Measurements from ENCODE around the gene SRPK2. TPM values are rescaled to one million over a fixed set of nuclear protein-coding genes. Genes with fewer than 3 reads are reported as not detected.

The SRPK2 gene
- total RNA-seq, 4 donors from 2014 or later = 37.1 to 48.1 (median 46.3) TPM

DNA sequence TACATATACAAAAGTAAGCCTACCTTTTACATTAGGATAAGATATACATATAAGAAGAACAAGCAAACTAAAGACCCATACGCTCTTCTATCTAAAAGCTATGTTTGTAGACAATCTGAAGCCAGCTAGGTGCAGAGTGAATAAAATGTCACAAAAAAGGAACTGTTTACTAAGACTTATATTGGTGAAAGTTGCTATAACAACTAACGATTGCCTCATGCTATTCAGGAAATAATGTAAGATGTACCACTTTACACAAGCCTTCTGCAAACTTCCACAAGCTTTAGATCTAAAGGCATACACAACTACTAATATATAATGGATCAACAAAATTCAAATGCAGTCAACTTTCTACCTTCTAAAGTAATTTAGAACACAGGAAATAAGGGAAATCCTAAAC is 175.1 kb downstream of the SRPK2 start:
- Histone ChIP-seq H3K4me1 (peaks cover 15 to 31% of the 10 kb centered on the region in 2 donors), H3K4me3 (replicated peaks in 1 of 3) (no peak overlapping the region), H3K9me3 (no peaks in the 10 kb centered on the region), H3K27ac (no peak overlapping the region), H3K36me3 (no peaks in the 10 kb centered on the region), H3K27me3 (no peaks in the 10 kb centered on the region)
- WGBS, 2 donors = 73 to 78% methylated on average over 2 of the region's 2 CpGs
- DNase-seq = no peak
- TF ChIP-seq POLR2A (IDR thresholded peaks at IDR 0.05) = no peak
- TF ChIP-seq CTCF (IDR thresholded peaks at IDR 0.05) = no peak
- intact Hi-C loops (cut with DNase I) = no loop called here

DNA sequence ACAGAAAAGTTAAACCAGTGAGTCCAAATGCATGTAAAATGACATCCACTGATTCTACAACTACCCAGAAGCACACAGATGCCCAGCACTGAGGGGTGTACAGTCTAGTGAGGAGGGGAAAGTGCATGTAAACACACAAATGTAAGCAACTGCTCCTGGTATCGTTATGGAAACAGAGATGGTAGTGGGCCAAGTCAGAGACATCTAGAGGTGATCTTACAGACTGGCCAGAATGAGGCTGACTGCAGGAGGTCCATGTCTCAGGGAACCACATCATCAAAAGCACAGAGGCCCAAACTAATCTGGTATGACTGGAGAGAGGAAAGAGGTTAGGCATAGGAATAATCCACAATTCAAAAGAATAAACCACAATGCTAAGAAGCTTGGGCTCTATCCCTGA is 176.5 kb downstream of the SRPK2 start:
- 78 to 81% methylated on average over 1 of the region's 1 CpG for WGBS, 2 donors
- intact Hi-C loops (cut with DNase I) = no loop called here

GRCh38 chr7:105210721-105211205 is 178.0 kb downstream of the SRPK2 start:
- Histone ChIP-seq H3K27ac (peak overlapping the region; percentile 16 to 47 (median 41)), H3K27me3 (no peaks in the 10 kb centered on the region), H3K36me3 (no peaks in the 10 kb centered on the region), H3K9me3 (no peaks in the 10 kb centered on the region), H3K4me1 (peaks cover 15 to 24% of the 10 kb centered on the region in 2 donors), H3K4me3 (replicated peaks in 1 of 3) (peak overlapping the region in 1 of 3 donors; percentile 2)
- intact Hi-C loops (cut with DNase I) = no loop called here
- DNase-seq = peak; percentile 83 to 86
- TF ChIP-seq POLR2A (IDR thresholded peaks at IDR 0.05) = no peak
- peak in 1 of 6 experiments; percentile 32 for TF ChIP-seq CTCF (IDR thresholded peaks at IDR 0.05)
- 27 to 31% methylated on average over 5 of the region's 5 CpGs for WGBS, 2 donors

More for the DNA sequence above, 176.5 kb downstream of the SRPK2 start:
- Histone ChIP-seq H3K4me1 (peaks cover 15 to 24% of the 10 kb centered on the region in 2 donors), H3K4me3 (replicated peaks in 1 of 3) (no peak overlapping the region), H3K9me3 (no peaks in the 10 kb centered on the region), H3K27me3 (no peaks in the 10 kb centered on the region), H3K36me3 (no peaks in the 10 kb centered on the region), H3K27ac (no peak overlapping the region)
- DNase-seq = no peak
- TF ChIP-seq POLR2A (IDR thresholded peaks at IDR 0.05) = no peak
- no peak for TF ChIP-seq CTCF (IDR thresholded peaks at IDR 0.05)

DNA sequence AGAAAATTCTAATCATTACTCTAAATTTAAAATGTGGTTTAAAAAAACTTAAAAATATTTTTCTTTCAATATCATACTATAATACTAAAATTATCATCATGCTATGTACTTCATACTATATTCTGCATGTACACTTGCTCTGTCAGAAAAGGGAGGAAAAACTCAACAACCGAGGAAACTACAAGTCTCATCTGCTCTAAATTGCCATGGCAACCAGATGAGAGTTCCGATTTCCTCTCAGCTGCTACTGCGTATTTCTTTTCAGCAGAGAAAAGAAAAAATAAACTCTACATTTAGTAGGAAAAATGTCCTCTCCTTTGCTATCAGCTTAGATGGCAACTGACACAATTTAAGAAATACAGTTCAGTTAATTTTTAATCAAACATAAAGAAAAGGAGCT is 178.9 kb downstream of the SRPK2 start:
- TF ChIP-seq CTCF (IDR thresholded peaks at IDR 0.05) (no peak), POLR2A (IDR thresholded peaks at IDR 0.05) (no peak)
- intact Hi-C loops (cut with DNase I) = no loop called here
- no peaks in the 10 kb centered on the region for H3K27me3 ChIP-seq
- H3K9me3 ChIP-seq = no peaks in the 10 kb centered on the region
- no peaks in the 10 kb centered on the region for H3K36me3 ChIP-seq
- WGBS, 2 donors = 48 to 60% methylated on average over 3 of the region's 3 CpGs
- no peak for DNase-seq
- peak overlapping the region in 2 of 3 donors; percentile 41 to 47 for H3K27ac ChIP-seq
- H3K4me3 ChIP-seq (replicated peaks in 1 of 3) = no peak overlapping the region
- H3K4me1 ChIP-seq = peaks cover 15 to 24% of the 10 kb centered on the region in 2 donors

- TF ChIP-seq POLR2A (IDR thresholded peaks at IDR 0.05) (no peak), CTCF (IDR thresholded peaks at IDR 0.05) (no peak)
- Histone ChIP-seq H3K36me3 (no peaks in the 10 kb centered on the region), H3K9me3 (no peaks in the 10 kb centered on the region), H3K27me3 (no peaks in the 10 kb centered on the region), H3K27ac (no peak overlapping the region), H3K4me3 (replicated peaks in 1 of 3) (no peak overlapping the region), H3K4me1 (peaks cover 15 to 24% of the 10 kb centered on the region in 2 donors)
- intact Hi-C loops (cut with DNase I) = no loop called here
- WGBS, 2 donors = 100% methylated on average over 1 of the region's 1 CpG
- no peak for DNase-seq
Measured at GRCh38 chr7:105209433-105209832, 179.3 kb downstream of the SRPK2 start.
